ENCODE results near the gene DMKN.

Gene DMKN

DNA sequence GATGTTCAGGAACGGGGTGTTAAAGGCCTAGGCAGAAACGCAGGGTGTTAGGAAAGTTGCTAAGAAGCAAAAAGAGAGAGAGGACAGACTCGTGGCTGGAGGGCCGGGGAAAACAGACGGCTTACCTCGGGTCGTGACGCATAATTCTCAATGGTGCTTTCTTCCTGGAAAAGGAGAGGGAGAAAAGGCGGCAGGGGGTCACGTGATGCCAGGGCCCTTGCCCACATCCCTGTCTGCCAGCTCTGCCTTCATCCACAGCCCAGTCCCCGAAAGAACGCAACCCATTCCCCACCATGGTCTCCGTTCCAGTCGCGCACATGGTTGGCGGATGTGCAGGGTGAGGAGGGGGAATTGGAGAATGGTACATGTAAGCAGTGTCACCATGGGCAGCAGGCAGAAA lies 24.8 kb downstream of the DMKN start:
- no peak overlapping the region for H3K4me3 ChIP-seq (replicated peaks; ENCODE audit: low read depth, low read length)
- H3K36me3 ChIP-seq (ENCODE audit: control insufficient read depth, insufficient read depth, low read length) = no peaks in the 10 kb centered on the region
- no peak for DNase-seq (ENCODE audit: extremely low read depth, insufficient read length)
- no peaks in the 10 kb centered on the region; the same call in none of the 2 replicates for H3K27me3 ChIP-seq (replicated peaks; ENCODE audit: control insufficient read depth, insufficient read depth, low read length)
- TF ChIP-seq, protein P1, sequence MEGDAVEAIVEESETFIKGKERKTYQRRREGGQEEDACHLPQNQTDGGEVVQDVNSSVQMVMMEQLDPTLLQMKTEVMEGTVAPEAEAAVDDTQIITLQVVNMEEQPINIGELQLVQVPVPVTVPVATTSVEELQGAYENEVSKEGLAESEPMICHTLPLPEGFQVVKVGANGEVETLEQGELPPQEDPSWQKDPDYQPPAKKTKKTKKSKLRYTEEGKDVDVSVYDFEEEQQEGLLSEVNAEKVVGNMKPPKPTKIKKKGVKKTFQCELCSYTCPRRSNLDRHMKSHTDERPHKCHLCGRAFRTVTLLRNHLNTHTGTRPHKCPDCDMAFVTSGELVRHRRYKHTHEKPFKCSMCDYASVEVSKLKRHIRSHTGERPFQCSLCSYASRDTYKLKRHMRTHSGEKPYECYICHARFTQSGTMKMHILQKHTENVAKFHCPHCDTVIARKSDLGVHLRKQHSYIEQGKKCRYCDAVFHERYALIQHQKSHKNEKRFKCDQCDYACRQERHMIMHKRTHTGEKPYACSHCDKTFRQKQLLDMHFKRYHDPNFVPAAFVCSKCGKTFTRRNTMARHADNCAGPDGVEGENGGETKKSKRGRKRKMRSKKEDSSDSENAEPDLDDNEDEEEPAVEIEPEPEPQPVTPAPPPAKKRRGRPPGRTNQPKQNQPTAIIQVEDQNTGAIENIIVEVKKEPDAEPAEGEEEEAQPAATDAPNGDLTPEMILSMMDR (IDR thresholded peaks at IDR 0.05; ENCODE audit: insufficient read depth, low read length, poor library complexity, severe bottlenecking) = no peak

- no peak for DNase-seq (ENCODE audit: extremely low read depth, insufficient read length)
- H3K4me3 ChIP-seq (replicated peaks; ENCODE audit: low read depth, low read length) = no peak overlapping the region
- TF ChIP-seq, protein P1 (IDR thresholded peaks at IDR 0.05; ENCODE audit: insufficient read depth, low read length, poor library complexity, severe bottlenecking) = no peak
- no peaks in the 10 kb centered on the region; the same call in none of the 2 replicates for H3K27me3 ChIP-seq (replicated peaks; ENCODE audit: control insufficient read depth, insufficient read depth, low read length)
- no peaks in the 10 kb centered on the region for H3K36me3 ChIP-seq (ENCODE audit: control insufficient read depth, insufficient read depth, low read length)
Measured at GRCh38 chr19:35487656-35488182, 25.7 kb downstream of the DMKN start.

DNA sequence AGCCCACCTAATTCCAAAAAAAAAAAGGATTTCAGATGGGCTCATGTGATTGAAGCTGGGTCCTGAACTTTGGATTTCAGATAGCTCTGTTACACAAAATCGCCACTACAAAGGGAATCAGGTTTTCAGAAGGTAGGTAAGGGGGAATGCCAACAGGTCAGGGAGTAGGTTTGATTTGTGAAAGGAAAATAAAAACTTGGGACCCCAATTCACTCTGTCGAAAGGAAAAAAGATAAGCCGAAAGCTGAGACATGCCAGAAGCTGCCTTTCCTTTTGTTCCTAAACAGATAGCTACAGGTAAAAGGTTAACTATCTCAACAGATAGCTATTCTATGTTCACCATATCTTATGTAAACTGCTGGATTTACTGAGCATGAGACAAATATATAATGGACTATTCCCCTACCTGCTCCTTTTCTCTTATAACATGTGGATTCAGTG lies 27.2 kb downstream of the DMKN start:
- Histone ChIP-seq H3K36me3 (ENCODE audit: control insufficient read depth, insufficient read depth, low read length) (no peaks in the 10 kb centered on the region), H3K27me3 (replicated peaks; ENCODE audit: control insufficient read depth, insufficient read depth, low read length) (no peaks in the 10 kb centered on the region; the same call in none of the 2 replicates), H3K4me3 (replicated peaks; ENCODE audit: low read depth, low read length) (no peak overlapping the region)
- TF ChIP-seq, protein P1 (IDR thresholded peaks at IDR 0.05; ENCODE audit: insufficient read depth, low read length, poor library complexity, severe bottlenecking) = no peak
- DNase-seq (ENCODE audit: extremely low read depth, insufficient read length) = no peak

GRCh38 chr19:35484252-35485036 lies 29.0 kb downstream of the DMKN start:
- TF ChIP-seq, protein P1 (IDR thresholded peaks at IDR 0.05; ENCODE audit: insufficient read depth, low read length, poor library complexity, severe bottlenecking) = no peak

DNA sequence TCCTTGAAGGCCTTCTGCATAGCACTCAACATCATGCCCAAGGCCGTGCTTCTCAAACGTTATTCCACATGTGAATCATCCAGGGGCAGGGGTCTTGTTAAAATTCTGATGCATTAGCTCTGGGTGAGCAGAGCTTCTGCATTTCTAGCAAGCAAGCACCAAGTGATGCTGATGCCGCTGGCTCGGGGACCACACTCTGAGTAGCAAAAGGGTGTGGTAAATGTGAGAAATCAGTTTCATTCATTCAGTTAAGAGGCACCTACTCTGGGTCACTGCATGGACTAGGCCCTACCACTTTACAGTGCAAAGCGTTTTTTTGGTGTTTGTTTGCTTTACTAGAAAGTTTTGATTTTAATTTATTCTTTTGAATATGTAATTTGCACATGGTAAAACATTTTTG lies 30.4 kb downstream of the DMKN start:
- H3K36me3 ChIP-seq (ENCODE audit: control insufficient read depth, insufficient read depth, low read length) = no peaks in the 10 kb centered on the region
- DNase-seq (ENCODE audit: extremely low read depth, insufficient read length) = no peak
- no peaks in the 10 kb centered on the region for H3K27me3 ChIP-seq (replicated peaks; ENCODE audit: control insufficient read depth, insufficient read depth, low read length)
- H3K4me3 ChIP-seq (replicated peaks; ENCODE audit: low read depth, low read length) = no peak overlapping the region
- TF ChIP-seq, protein P1 (IDR thresholded peaks at IDR 0.05; ENCODE audit: insufficient read depth, low read length, poor library complexity, severe bottlenecking) = no peak

More at GRCh38 chr19:35484252-35485036, 29.0 kb downstream of the DMKN start:
- no peak overlapping the region for H3K4me3 ChIP-seq (replicated peaks; ENCODE audit: low read depth, low read length)
- DNase-seq (ENCODE audit: extremely low read depth, insufficient read length) = peak; percentile 69
- no peaks in the 10 kb centered on the region for H3K27me3 ChIP-seq (replicated peaks; ENCODE audit: control insufficient read depth, insufficient read depth, low read length)
- H3K36me3 ChIP-seq (ENCODE audit: control insufficient read depth, insufficient read depth, low read length) = no peaks in the 10 kb centered on the region

All from GM06990 (cell line).